ENCODE data around the gene ACSL1.

DNA sequence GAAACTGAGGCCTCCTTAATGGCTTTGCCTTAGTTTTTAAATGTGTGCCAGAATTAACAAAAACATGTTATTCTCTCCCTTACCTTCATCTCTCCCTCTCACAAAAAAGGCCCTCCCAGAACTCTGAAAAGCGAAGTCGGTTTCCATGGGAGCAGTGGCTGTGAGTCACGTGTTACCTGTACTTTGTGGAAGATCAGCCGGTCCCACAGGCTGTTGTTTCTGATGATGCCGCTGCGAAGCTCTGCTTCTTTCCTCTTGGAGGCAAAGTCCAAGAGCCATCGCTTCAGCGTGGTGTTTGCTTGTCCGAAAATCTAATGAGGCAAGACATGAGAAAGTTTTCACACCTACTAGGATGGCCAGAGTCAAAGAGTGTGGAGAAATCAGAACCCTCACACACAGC is 59.3 kb downstream of the ACSL1 start:
- TF ChIP-seq CBX2 (IDR thresholded peaks at IDR 0.05; ENCODE audit: insufficient read depth, low read length, poor library complexity, severe bottlenecking): no peak
- TF ChIP-seq, protein P1, sequence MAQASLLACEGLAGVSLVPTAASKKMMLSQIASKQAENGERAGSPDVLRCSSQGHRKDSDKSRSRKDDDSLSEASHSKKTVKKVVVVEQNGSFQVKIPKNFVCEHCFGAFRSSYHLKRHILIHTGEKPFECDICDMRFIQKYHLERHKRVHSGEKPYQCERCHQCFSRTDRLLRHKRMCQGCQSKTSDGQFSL (CRISPR knock-in tag; IDR thresholded peaks at IDR 0.05): no peak
- TF ChIP-seq, protein P1 (tag; IDR thresholded peaks at IDR 0.05): no peak
- TF ChIP-seq CTCF (IDR thresholded peaks at IDR 0.05 in 2 of 3, conservative IDR thresholded peaks at IDR 0.05 in 1 of 3; ENCODE audit: insufficient read depth in 2 of 3, low read depth in 1 of 3, low read length in 3 of 3): no peak
- TF ChIP-seq ELF1 (tag; IDR thresholded peaks at IDR 0.05): no peak
- TF ChIP-seq, protein P2, sequence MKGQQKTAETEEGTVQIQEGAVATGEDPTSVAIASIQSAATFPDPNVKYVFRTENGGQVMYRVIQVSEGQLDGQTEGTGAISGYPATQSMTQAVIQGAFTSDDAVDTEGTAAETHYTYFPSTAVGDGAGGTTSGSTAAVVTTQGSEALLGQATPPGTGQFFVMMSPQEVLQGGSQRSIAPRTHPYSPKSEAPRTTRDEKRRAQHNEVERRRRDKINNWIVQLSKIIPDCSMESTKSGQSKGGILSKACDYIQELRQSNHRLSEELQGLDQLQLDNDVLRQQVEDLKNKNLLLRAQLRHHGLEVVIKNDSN (CRISPR knock-in tag; IDR thresholded peaks at IDR 0.05): no peak
- no peak for TF ChIP-seq FOSL1 (tag; conservative IDR thresholded peaks at IDR 0.05)
- no peak for TF ChIP-seq TSHZ1 (CRISPR knock-in tag; IDR thresholded peaks at IDR 0.05)
- TF ChIP-seq ESRRA (IDR thresholded peaks at IDR 0.05; ENCODE audit: borderline replicate concordance, low read depth): no peak
- no peak for TF ChIP-seq MED1 (CRISPR knock-in tag; IDR thresholded peaks at IDR 0.05; ENCODE audit: borderline replicate concordance)
- no peak for TF ChIP-seq E2F4 (CRISPR knock-in tag; IDR thresholded peaks at IDR 0.05; ENCODE audit: low read depth)
- TF ChIP-seq PML (IDR thresholded peaks at IDR 0.05; ENCODE audit: low read length): no peak
- TF ChIP-seq PRDM10 (IDR thresholded peaks at IDR 0.05; ENCODE audit: partially characterized antibody): no peak

Measured in K562 (cell line).